Ishikawa (cell line): ENCODE measurements around the gene KIF16B.

Source experiments
- CEBPB ChIP-seq: IDR thresholded peaks from 2 replicates; pipeline ENCODE4 v1.6.1; 2012
- CREB1 ChIP-seq: IDR thresholded peaks from 2 replicates; pipeline ENCODE4 v1.6.1; 2012; ENCODE audit warnings: low read depth
- EGR1 ChIP-seq: IDR thresholded peaks from 2 replicates; pipeline ENCODE4 v1.6.1; 2012
- EP300 ChIP-seq: IDR thresholded peaks from 2 replicates; pipeline ENCODE4 v1.6.1; 2012; ENCODE audit warnings: borderline replicate concordance
- FOXM1 ChIP-seq: IDR thresholded peaks from 2 replicates; pipeline ENCODE4 v1.6.1; 2012; ENCODE audit warnings: low read depth, borderline replicate concordance
- NFIC ChIP-seq: IDR thresholded peaks from 2 replicates; pipeline ENCODE4 v1.6.1; 2012
- RAD21 ChIP-seq: IDR thresholded peaks from 2 replicates; pipeline ENCODE4 v1.6.1; 2012; ENCODE audit warnings: low read depth
- TAF1 ChIP-seq: IDR thresholded peaks from 2 replicates; pipeline ENCODE4 v1.6.1; 2012; ENCODE audit warnings: low read depth, mild to moderate bottlenecking
- TCF12 ChIP-seq: IDR thresholded peaks from 2 replicates; pipeline ENCODE4 v1.6.1; 2012; ENCODE audit warnings: low read depth
- TEAD4 ChIP-seq: IDR thresholded peaks from 2 replicates; pipeline ENCODE4 v1.6.1; 2012
- YY1 ChIP-seq: IDR thresholded peaks from 2 replicates; pipeline ENCODE4 v1.6.1; 2012; ENCODE audit warnings: low read depth
- ZBTB7A ChIP-seq: IDR thresholded peaks from 2 replicates; pipeline ENCODE4 v1.6.1; 2012; ENCODE audit warnings: low read depth
- TF ChIP-seq, protein P1 (sequence below): IDR thresholded peaks from 2 replicates; pipeline ENCODE4 v1.6.1; 2012
- TF ChIP-seq, protein P2 (sequence below): IDR thresholded peaks from 2 replicates; pipeline ENCODE4 v1.6.1; 2012; ENCODE audit warnings: low read depth, mild to moderate bottlenecking
- TF ChIP-seq, protein P3 (sequence below): IDR thresholded peaks from 2 replicates; pipeline ENCODE4 v1.6.1; 2012

Gene KIF16B

DNA sequence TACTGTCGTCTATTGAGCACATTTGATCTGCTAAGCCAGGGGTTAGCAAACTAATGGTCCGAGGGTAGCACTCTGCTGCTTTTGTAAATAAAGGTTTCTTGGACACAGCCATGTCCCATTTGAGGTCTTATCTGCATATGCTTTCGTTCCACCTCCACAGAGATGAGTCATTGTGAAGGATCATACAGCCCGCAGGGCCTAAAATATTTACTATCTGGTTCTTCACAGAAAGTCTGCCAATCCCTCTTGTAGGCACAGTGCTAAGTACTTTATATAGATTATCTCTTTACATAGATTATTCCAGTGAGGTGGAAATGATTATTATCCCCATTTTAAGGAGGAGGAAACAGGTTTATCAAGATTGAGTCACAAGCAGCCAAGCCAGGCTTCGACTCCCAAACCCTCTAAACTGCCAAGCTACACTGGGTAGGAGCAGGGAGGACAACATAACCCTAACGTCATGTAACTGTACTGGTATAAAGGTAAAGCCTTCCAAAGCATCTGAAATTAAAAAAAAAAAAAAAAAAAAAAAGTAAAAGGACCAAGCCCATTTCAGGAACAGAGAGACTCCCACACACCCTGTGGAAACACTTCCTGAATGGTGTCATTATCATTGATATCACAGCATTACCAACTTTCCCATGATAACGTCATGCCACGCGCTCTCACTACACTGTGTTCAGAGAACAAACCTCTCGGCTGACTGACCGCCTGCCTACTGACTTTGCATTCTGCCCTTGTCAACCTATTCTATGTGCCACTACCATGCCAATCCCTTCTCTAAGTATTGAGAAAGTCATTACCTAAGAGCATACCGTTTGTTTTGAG lies 101.0 kb downstream of the KIF16B start:
- TF ChIP-seq TAF1 (no peak), CREB1 (no peak), EGR1 (no peak), RAD21 (no peak), TEAD4 (no peak), CEBPB (no peak), YY1 (no peak), EP300 (no peak), TCF12 (no peak), FOXM1 (no peak), ZBTB7A (no peak), NFIC (no peak)
- TF ChIP-seq, protein P1, sequence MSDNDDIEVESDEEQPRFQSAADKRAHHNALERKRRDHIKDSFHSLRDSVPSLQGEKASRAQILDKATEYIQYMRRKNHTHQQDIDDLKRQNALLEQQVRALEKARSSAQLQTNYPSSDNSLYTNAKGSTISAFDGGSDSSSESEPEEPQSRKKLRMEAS: no peak
- TF ChIP-seq, protein P2, sequence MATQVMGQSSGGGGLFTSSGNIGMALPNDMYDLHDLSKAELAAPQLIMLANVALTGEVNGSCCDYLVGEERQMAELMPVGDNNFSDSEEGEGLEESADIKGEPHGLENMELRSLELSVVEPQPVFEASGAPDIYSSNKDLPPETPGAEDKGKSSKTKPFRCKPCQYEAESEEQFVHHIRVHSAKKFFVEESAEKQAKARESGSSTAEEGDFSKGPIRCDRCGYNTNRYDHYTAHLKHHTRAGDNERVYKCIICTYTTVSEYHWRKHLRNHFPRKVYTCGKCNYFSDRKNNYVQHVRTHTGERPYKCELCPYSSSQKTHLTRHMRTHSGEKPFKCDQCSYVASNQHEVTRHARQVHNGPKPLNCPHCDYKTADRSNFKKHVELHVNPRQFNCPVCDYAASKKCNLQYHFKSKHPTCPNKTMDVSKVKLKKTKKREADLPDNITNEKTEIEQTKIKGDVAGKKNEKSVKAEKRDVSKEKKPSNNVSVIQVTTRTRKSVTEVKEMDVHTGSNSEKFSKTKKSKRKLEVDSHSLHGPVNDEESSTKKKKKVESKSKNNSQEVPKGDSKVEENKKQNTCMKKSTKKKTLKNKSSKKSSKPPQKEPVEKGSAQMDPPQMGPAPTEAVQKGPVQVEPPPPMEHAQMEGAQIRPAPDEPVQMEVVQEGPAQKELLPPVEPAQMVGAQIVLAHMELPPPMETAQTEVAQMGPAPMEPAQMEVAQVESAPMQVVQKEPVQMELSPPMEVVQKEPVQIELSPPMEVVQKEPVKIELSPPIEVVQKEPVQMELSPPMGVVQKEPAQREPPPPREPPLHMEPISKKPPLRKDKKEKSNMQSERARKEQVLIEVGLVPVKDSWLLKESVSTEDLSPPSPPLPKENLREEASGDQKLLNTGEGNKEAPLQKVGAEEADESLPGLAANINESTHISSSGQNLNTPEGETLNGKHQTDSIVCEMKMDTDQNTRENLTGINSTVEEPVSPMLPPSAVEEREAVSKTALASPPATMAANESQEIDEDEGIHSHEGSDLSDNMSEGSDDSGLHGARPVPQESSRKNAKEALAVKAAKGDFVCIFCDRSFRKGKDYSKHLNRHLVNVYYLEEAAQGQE: no peak
- TF ChIP-seq, protein P3, sequence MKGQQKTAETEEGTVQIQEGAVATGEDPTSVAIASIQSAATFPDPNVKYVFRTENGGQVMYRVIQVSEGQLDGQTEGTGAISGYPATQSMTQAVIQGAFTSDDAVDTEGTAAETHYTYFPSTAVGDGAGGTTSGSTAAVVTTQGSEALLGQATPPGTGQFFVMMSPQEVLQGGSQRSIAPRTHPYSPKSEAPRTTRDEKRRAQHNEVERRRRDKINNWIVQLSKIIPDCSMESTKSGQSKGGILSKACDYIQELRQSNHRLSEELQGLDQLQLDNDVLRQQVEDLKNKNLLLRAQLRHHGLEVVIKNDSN: no peak

DNA sequence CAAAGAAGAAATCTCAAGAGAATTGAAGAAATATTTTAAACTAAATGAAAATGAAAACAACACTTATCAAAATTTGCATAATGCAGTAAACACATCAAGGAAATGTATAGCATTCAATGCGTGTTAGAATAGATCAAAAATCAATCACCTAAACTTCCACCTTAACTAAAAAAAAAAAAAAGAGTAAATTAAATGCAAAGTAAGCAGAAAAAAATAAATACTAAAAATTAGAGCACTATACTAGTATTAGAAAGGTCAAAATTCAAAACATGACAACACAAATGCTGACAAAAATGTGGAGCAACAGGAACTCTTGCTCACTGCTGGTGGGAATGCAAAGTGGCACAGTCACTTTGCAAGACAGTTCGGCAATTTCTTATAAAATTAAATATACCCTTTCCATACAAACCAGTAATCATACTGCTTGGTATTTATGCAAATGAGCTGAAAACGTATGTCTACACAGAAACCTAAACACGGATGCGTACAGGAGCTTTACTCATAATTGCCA lies 103.8 kb downstream of the KIF16B start:
- TF ChIP-seq YY1: no peak
- no peak for TF ChIP-seq CREB1
- TF ChIP-seq TCF12: no peak
- TF ChIP-seq, protein P1: no peak
- TF ChIP-seq EP300: no peak
- TF ChIP-seq, protein P3: no peak
- no peak for TF ChIP-seq FOXM1
- TF ChIP-seq EGR1: no peak
- no peak for TF ChIP-seq RAD21
- no peak for TF ChIP-seq CEBPB
- TF ChIP-seq NFIC: no peak

DNA sequence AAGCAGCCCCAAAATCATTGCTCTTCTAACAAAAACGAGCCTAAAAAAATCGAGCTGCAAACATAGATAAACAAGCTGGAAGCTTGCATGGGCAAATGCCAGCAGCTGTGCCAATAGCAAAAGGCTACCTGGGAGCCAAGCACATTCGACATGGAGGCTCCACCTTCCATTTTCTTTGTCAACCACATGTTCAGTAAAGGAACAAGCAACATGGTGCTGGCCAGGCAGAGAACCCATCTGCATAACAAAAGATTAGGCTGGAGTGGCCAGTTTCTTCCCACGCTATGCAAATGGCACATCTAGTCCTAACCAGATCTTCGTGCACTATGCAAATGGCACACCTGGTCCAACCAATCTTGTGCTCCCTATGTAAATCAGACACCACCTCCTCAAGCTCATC lies 110.5 kb downstream of the KIF16B start:
- TF ChIP-seq TAF1: no peak
- no peak for TF ChIP-seq TEAD4
- no peak for TF ChIP-seq YY1
- TF ChIP-seq, protein P1: no peak
- TF ChIP-seq, protein P3: no peak
- TF ChIP-seq TCF12: no peak
- no peak for TF ChIP-seq RAD21
- no peak for TF ChIP-seq NFIC
- no peak for TF ChIP-seq EGR1
- TF ChIP-seq, protein P2: no peak
- TF ChIP-seq ZBTB7A: no peak
- no peak for TF ChIP-seq CEBPB
- TF ChIP-seq CREB1: no peak
- no peak for TF ChIP-seq FOXM1
- no peak for TF ChIP-seq EP300

DNA sequence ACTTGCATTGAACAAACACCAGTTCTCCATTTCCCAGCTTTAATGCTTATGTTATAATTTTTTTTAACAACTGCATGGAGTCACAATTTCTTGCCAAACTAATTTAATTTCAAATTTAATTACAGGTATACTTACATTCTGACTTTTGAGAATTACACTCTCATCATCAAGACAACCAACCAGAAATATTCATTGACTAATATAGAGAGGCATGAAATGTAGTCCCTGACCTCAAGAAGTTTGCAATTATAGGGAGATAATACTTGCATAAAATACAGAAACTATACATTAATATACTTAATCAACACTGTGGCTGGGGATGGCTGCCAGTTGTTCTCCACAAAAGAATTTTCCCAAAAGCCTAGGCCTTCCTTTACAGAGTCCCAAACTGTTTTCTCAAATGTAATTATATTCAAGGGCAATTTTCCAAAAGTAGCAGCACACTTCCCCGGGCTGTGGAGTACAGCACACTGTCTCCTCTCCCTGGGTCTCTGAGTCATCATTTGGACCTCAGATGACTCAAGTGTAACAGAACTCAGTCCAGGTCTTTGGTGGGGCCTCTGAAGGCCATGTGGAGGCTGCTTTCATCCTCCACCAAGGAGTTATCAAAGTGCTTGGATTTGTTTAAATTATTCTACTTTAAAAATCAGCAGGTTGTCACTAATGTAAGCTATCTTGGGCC lies 114.1 kb downstream of the KIF16B start:
- no peak for TF ChIP-seq TEAD4

DNA sequence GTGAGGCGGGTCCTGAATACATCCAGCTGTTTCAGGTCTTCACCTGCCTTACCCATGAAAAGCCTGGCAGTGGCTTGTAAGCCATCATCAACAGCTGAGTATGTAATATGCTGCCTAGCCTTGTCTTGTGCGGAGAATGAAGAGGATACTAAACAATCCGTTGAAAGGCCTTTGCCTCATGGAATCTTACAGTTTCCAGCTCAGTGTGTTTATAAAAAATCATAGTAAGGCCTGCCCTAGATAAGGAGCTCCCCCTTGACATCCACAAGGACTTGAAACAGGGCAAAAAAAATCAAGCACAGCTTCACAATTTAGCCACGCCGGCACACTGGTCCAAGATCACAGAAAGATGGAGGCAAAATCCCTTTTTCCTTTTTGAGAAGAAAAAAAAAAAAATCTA lies 115.7 kb downstream of the KIF16B start:
- TF ChIP-seq, protein P2: no peak
- no peak for TF ChIP-seq ZBTB7A
- no peak for TF ChIP-seq EGR1
- TF ChIP-seq FOXM1: no peak
- TF ChIP-seq TCF12: no peak
- no peak for TF ChIP-seq TAF1
- TF ChIP-seq, protein P1: no peak
